Measurements from ENCODE around the gene VMO1. TPM values are rescaled to one million over a fixed set of nuclear protein-coding genes. Genes with fewer than 3 reads are reported as not detected.

The VMO1 gene
- total RNA-seq, 2 donors from 2014 or later = 5.9 to 8.3 TPM

- Histone ChIP-seq H3K4me3 (no peak overlapping the region), H3K9me3 (no peaks in the 10 kb centered on the region), H3K36me3 (peaks cover 28% of the 10 kb centered on the region), H3K27me3 (replicated peaks; ENCODE audit: insufficient read depth) (no peaks in the 10 kb centered on the region), H3K27ac (no peak overlapping the region), H3K4me1 (ENCODE audit: control insufficient read depth in 1 of 2, low read depth in 2 of 2) (no peaks in the 10 kb centered on the region)
- no peak for TF ChIP-seq CTCF (IDR thresholded peaks at IDR 0.05)
- no peak for ATAC-seq (ENCODE audit: insufficient number of reproducible peaks, low FRiP score, low read depth)
- no peak for DNase-seq (ENCODE audit: low spot score)
These were observed 29.0 kb upstream of the VMO1 start for GRCh38 chr17:4815043-4815675.

- TF ChIP-seq CTCF (IDR thresholded peaks at IDR 0.05) = no peak
- Histone ChIP-seq H3K36me3 (peaks cover 21% of the 10 kb centered on the region), H3K27me3 (replicated peaks; ENCODE audit: insufficient read depth) (no peaks in the 10 kb centered on the region), H3K27ac (no peak overlapping the region), H3K9me3 (no peaks in the 10 kb centered on the region), H3K4me1 (ENCODE audit: control insufficient read depth in 1 of 2, low read depth in 2 of 2) (peaks cover 10 to 11% of the 10 kb centered on the region in 2 donors), H3K4me3 (no peak overlapping the region)
- DNase-seq (ENCODE audit: low spot score) (no peak), ATAC-seq (ENCODE audit: insufficient number of reproducible peaks, low FRiP score, low read depth) (no peak)
These were observed 26.5 kb upstream of the VMO1 start for GRCh38 chr17:4812690-4813089.

GRCh38 chr17:4811471-4811870 is 25.3 kb upstream of the VMO1 start:
- no peak for DNase-seq (ENCODE audit: low spot score)
- H3K27ac ChIP-seq = no peak overlapping the region
- no peak overlapping the region for H3K4me3 ChIP-seq
- peaks cover 10 to 13% of the 10 kb centered on the region in 2 donors for H3K4me1 ChIP-seq (ENCODE audit: control insufficient read depth in 1 of 2, low read depth in 2 of 2)
- H3K9me3 ChIP-seq = no peaks in the 10 kb centered on the region
- ATAC-seq (ENCODE audit: insufficient number of reproducible peaks, low FRiP score, low read depth) = no peak
- no peaks in the 10 kb centered on the region for H3K27me3 ChIP-seq (replicated peaks; ENCODE audit: insufficient read depth)
- TF ChIP-seq CTCF (IDR thresholded peaks at IDR 0.05) = no peak
- peaks cover 13% of the 10 kb centered on the region for H3K36me3 ChIP-seq

GRCh38 chr17:4810696-4811290 is 24.6 kb upstream of the VMO1 start:
- no peaks in the 10 kb centered on the region for H3K27me3 ChIP-seq (replicated peaks; ENCODE audit: insufficient read depth)
- peaks cover 8% of the 10 kb centered on the region for H3K36me3 ChIP-seq
- TF ChIP-seq CTCF (IDR thresholded peaks at IDR 0.05) = no peak
- H3K27ac ChIP-seq = no peak overlapping the region
- peaks cover 10 to 18% of the 10 kb centered on the region in 2 donors for H3K4me1 ChIP-seq (ENCODE audit: control insufficient read depth in 1 of 2, low read depth in 2 of 2)
- no peaks in the 10 kb centered on the region for H3K9me3 ChIP-seq
- ATAC-seq (ENCODE audit: insufficient number of reproducible peaks, low FRiP score, low read depth) (no peak), DNase-seq (ENCODE audit: low spot score) (no peak)
- no peak overlapping the region for H3K4me3 ChIP-seq

GRCh38 chr17:4808378-4808767 is 22.2 kb upstream of the VMO1 start:
- H3K27ac ChIP-seq = no peak overlapping the region
- no peak for TF ChIP-seq CTCF (IDR thresholded peaks at IDR 0.05)
- no peaks in the 10 kb centered on the region for H3K27me3 ChIP-seq (replicated peaks; ENCODE audit: insufficient read depth)
- H3K9me3 ChIP-seq = no peaks in the 10 kb centered on the region
- H3K4me1 ChIP-seq (ENCODE audit: control insufficient read depth in 1 of 2, low read depth in 2 of 2) = peaks cover 10 to 18% of the 10 kb centered on the region in 2 donors
- ATAC-seq (ENCODE audit: insufficient number of reproducible peaks, low FRiP score, low read depth) = no peak
- peaks cover 5% of the 10 kb centered on the region for H3K36me3 ChIP-seq
- no peak for DNase-seq (ENCODE audit: low spot score)
- peak overlapping the region; percentile 94 for H3K4me3 ChIP-seq

Measured in thoracic aorta (tissue), 2 donors.